ENCODE measurements around the gene CALR. TPM values are rescaled to one million over a fixed set of nuclear protein-coding genes. Genes with fewer than 3 reads are reported as not detected.

Gene CALR
- total RNA-seq, 2 experiments from 2014 or later: 875 to 886 TPM

GRCh38 chr19:12984143-12984627 is 45.8 kb downstream of the CALR start:
- ChIA-PET POLR2A (interaction anchor here (0.6 kb wide), 1 partner anchor 136 kb away, joined by 3 read pairs; no protein-coding TSS in a partner anchor), CTCF (interaction anchor here (1.3 to 2.0 kb wide), 3 partner anchors 29 to 77 kb away, joined by 3 to 16 read pairs (median 11); no protein-coding TSS in a partner anchor)
- H3K27ac Mint-ChIP-seq: no peak overlapping the region
- DNase-seq (no peak), ATAC-seq (no peak)
- H3K4me3 Mint-ChIP-seq: no peak overlapping the region
- H3K4me1 Mint-ChIP-seq (ENCODE audit: low read depth): no peaks in the 10 kb centered on the region
- no peaks in the 10 kb centered on the region for H3K9me3 Mint-ChIP-seq (ENCODE audit: insufficient read depth)
- no peaks in the 10 kb centered on the region for H3K36me3 Mint-ChIP-seq (ENCODE audit: low read depth)
- peaks cover 2% of the 10 kb centered on the region for H3K27me3 Mint-ChIP-seq (ENCODE audit: low read depth)

- CTCF ChIA-PET: interaction anchor here (1.3 to 2.0 kb wide), 6 partner anchors 8 to 109 kb away, joined by 4 to 16 read pairs (median 7); no protein-coding TSS in a partner anchor
- H3K36me3 Mint-ChIP-seq (ENCODE audit: low read depth): no peaks in the 10 kb centered on the region
- no peak overlapping the region for H3K4me3 Mint-ChIP-seq
- peaks cover 2% of the 10 kb centered on the region for H3K27me3 Mint-ChIP-seq (ENCODE audit: low read depth)
- no peaks in the 10 kb centered on the region for H3K4me1 Mint-ChIP-seq (ENCODE audit: low read depth)
- ATAC-seq (no peak), DNase-seq (no peak)
- no peak overlapping the region for H3K27ac Mint-ChIP-seq
- no peaks in the 10 kb centered on the region for H3K9me3 Mint-ChIP-seq (ENCODE audit: insufficient read depth)
- POLR2A ChIA-PET: no interaction called here
Observed at GRCh38 chr19:12984683-12985048, 46.3 kb downstream of the CALR start.

- POLR2A ChIA-PET: no interaction called here
- Mint-ChIP-seq H3K27ac (no peak overlapping the region), H3K9me3 (ENCODE audit: insufficient read depth) (no peaks in the 10 kb centered on the region), H3K4me1 (ENCODE audit: low read depth) (no peaks in the 10 kb centered on the region), H3K27me3 (ENCODE audit: low read depth) (peaks cover 2% of the 10 kb centered on the region), H3K36me3 (ENCODE audit: low read depth) (no peaks in the 10 kb centered on the region), H3K4me3 (no peak overlapping the region)
- CTCF ChIA-PET: interaction anchor here (1.3 to 2.0 kb wide), 6 partner anchors 8 to 109 kb away, joined by 4 to 16 read pairs (median 7); no protein-coding TSS in a partner anchor
- DNase-seq (no peak), ATAC-seq (no peak)
Observed at GRCh38 chr19:12985049-12985776, 46.8 kb downstream of the CALR start.

- ATAC-seq (no peak), DNase-seq (no peak)
- Mint-ChIP-seq H3K27me3 (ENCODE audit: low read depth) (peaks cover 6% of the 10 kb centered on the region), H3K4me1 (ENCODE audit: low read depth) (no peaks in the 10 kb centered on the region), H3K4me3 (no peak overlapping the region), H3K36me3 (ENCODE audit: low read depth) (no peaks in the 10 kb centered on the region), H3K9me3 (ENCODE audit: insufficient read depth) (no peaks in the 10 kb centered on the region), H3K27ac (no peak overlapping the region)
- CTCF ChIA-PET: interaction anchor here (2.0 kb wide), 1 partner anchor 48 kb away, joined by 7 read pairs; no protein-coding TSS in a partner anchor
- POLR2A ChIA-PET: no interaction called here
Observed at GRCh38 chr19:12986726-12987125, 48.3 kb downstream of the CALR start.

- no peak for DNase-seq
- Mint-ChIP-seq H3K9me3 (ENCODE audit: insufficient read depth) (no peaks in the 10 kb centered on the region), H3K36me3 (ENCODE audit: low read depth) (no peaks in the 10 kb centered on the region), H3K4me3 (no peak overlapping the region), H3K4me1 (ENCODE audit: low read depth) (no peaks in the 10 kb centered on the region), H3K27ac (no peak overlapping the region), H3K27me3 (ENCODE audit: low read depth) (peaks cover 6% of the 10 kb centered on the region)
- CTCF ChIA-PET: no interaction called here
- POLR2A ChIA-PET: no interaction called here
- ATAC-seq: no peak
Observed at GRCh38 chr19:12987190-12987589, 48.8 kb downstream of the CALR start.

GRCh38 chr19:12987781-12988180 is 49.4 kb downstream of the CALR start:
- H3K36me3 Mint-ChIP-seq (ENCODE audit: low read depth): no peaks in the 10 kb centered on the region
- H3K4me1 Mint-ChIP-seq (ENCODE audit: low read depth): no peaks in the 10 kb centered on the region
- DNase-seq (no peak), ATAC-seq (no peak)
- H3K9me3 Mint-ChIP-seq (ENCODE audit: insufficient read depth): no peaks in the 10 kb centered on the region
- H3K27me3 Mint-ChIP-seq (ENCODE audit: low read depth): peaks cover 6% of the 10 kb centered on the region
- H3K27ac Mint-ChIP-seq: no peak overlapping the region
- H3K4me3 Mint-ChIP-seq: no peak overlapping the region
- CTCF ChIA-PET: no interaction called here
- POLR2A ChIA-PET: no interaction called here

- ChIA-PET POLR2A (interaction anchor here (1.1 kb wide), 1 partner anchor 20 kb away, joined by 3 read pairs; no protein-coding TSS in a partner anchor), CTCF (no interaction called here)
- Mint-ChIP-seq H3K4me1 (ENCODE audit: low read depth) (peaks cover 6% of the 10 kb centered on the region), H3K27me3 (ENCODE audit: low read depth) (peaks cover 22% of the 10 kb centered on the region), H3K9me3 (ENCODE audit: insufficient read depth) (no peaks in the 10 kb centered on the region), H3K36me3 (ENCODE audit: low read depth) (no peaks in the 10 kb centered on the region), H3K4me3 (no peak overlapping the region), H3K27ac (no peak overlapping the region)
- ATAC-seq (no peak), DNase-seq (no peak)
Observed at GRCh38 chr19:12990431-12990830, 52.0 kb downstream of the CALR start.

- Mint-ChIP-seq H3K27me3 (ENCODE audit: low read depth) (peaks cover 22% of the 10 kb centered on the region), H3K27ac (no peak overlapping the region), H3K4me3 (no peak overlapping the region), H3K36me3 (ENCODE audit: low read depth) (no peaks in the 10 kb centered on the region), H3K4me1 (ENCODE audit: low read depth) (peaks cover 6% of the 10 kb centered on the region), H3K9me3 (ENCODE audit: insufficient read depth) (no peaks in the 10 kb centered on the region)
- DNase-seq (no peak), ATAC-seq (no peak)
- CTCF ChIA-PET: no interaction called here
- POLR2A ChIA-PET: interaction anchor here (1.1 kb wide), 1 partner anchor 20 kb away, joined by 3 read pairs; no protein-coding TSS in a partner anchor
Observed at GRCh38 chr19:12990853-12991252, 52.4 kb downstream of the CALR start.

- no peak overlapping the region for H3K27ac Mint-ChIP-seq
- no peak for ATAC-seq
- H3K4me1 Mint-ChIP-seq (ENCODE audit: low read depth): peaks cover 6% of the 10 kb centered on the region
- no peak for DNase-seq
- no peaks in the 10 kb centered on the region for H3K9me3 Mint-ChIP-seq (ENCODE audit: insufficient read depth)
- peaks cover 25% of the 10 kb centered on the region for H3K27me3 Mint-ChIP-seq (ENCODE audit: low read depth)
- H3K36me3 Mint-ChIP-seq (ENCODE audit: low read depth): no peaks in the 10 kb centered on the region
- ChIA-PET CTCF (no interaction called here), POLR2A (no interaction called here)
- H3K4me3 Mint-ChIP-seq: no peak overlapping the region
Observed at GRCh38 chr19:12991296-12991695, 52.9 kb downstream of the CALR start.

GRCh38 chr19:12992729-12993128 is 54.3 kb downstream of the CALR start:
- CTCF ChIA-PET: interaction anchor here (1.1 to 2.1 kb wide), 5 partner anchors 13 to 112 kb away, joined by 3 to 5 read pairs (median 4); no protein-coding TSS in a partner anchor
- no peak for ATAC-seq
- H3K4me1 Mint-ChIP-seq (ENCODE audit: low read depth): peaks cover 6% of the 10 kb centered on the region
- no peak overlapping the region for H3K27ac Mint-ChIP-seq
- H3K36me3 Mint-ChIP-seq (ENCODE audit: low read depth): no peaks in the 10 kb centered on the region
- no peak overlapping the region for H3K4me3 Mint-ChIP-seq
- H3K27me3 Mint-ChIP-seq (ENCODE audit: low read depth): peaks cover 27% of the 10 kb centered on the region
- no peaks in the 10 kb centered on the region for H3K9me3 Mint-ChIP-seq (ENCODE audit: insufficient read depth)
- POLR2A ChIA-PET: interaction anchor here (0.7 kb wide), 1 partner anchor 100 kb away, joined by 3 read pairs; no protein-coding TSS in a partner anchor
- no peak for DNase-seq

GRCh38 chr19:12993562-12993961 is 55.2 kb downstream of the CALR start:
- peaks cover 6% of the 10 kb centered on the region for H3K4me1 Mint-ChIP-seq (ENCODE audit: low read depth)
- H3K27me3 Mint-ChIP-seq (ENCODE audit: low read depth): peaks cover 30% of the 10 kb centered on the region
- no peak overlapping the region for H3K27ac Mint-ChIP-seq
- DNase-seq (no peak), ATAC-seq (no peak)
- H3K9me3 Mint-ChIP-seq (ENCODE audit: insufficient read depth): no peaks in the 10 kb centered on the region
- ChIA-PET CTCF (interaction anchor here (1.1 to 3.0 kb wide), 6 partner anchors 14 to 112 kb away, joined by 3 to 7 read pairs (median 4); no protein-coding TSS in a partner anchor), POLR2A (no interaction called here)
- no peaks in the 10 kb centered on the region for H3K36me3 Mint-ChIP-seq (ENCODE audit: low read depth)
- H3K4me3 Mint-ChIP-seq: no peak overlapping the region
